ENCODE measurements around the gene TTPAL.
A peak's percentile ranks its signal among the peaks of the same experiment; 100 is the strongest.

TTPAL gene, protein sequence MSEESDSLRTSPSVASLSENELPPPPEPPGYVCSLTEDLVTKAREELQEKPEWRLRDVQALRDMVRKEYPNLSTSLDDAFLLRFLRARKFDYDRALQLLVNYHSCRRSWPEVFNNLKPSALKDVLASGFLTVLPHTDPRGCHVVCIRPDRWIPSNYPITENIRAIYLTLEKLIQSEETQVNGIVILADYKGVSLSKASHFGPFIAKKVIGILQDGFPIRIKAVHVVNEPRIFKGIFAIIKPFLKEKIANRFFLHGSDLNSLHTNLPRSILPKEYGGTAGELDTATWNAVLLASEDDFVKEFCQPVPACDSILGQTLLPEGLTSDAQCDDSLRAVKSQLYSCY

DNA sequence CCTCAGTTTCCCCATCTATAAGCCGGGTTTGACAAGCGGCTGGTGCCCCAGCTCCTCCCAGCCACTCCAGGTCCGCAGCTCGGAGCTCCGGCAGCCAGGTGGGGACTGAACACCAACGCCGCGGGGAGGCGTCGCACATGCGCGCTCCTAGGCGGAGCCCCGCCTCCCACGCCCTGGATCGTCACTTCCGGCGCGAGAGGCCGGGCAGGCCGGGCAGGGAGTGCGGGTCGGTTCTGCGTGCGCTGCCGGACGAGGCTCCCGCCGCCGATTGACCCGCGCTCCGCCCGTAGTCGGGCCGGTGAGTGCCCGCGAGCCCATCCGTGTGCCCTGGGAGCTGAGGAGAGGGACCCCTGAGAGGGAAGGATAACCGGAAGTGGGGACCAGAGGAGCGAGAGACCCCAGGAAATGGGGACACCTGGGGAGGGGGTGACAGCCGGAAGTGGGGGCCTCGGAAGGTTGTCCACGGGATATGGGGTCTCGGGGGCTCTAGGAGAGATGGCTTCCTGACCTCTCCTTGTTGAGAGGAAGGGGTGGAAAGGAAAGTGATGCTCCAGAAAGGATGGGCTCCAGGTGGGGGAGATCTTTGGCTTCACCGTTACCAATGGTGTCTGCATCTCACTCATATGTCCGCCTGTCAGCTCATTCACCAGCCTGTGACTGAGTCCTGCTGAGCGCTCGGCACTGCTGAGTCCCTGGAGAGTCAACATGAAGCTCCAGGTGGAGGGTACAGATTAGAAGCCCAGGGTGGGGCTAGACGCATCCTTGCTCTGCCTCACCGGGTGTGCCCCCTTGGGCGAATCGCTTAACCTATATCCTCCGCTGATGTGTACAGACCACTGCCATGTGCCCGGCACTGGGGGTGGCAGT, at the start of gene TTPAL:
TTPAL (plus strand) TSS at position 181 of the 867 bp plus-strand sequence. CDS start 4,126 bp downstream, outside the sequence.
- peak; percentile 74 for DNase-seq (ENCODE audit: low read depth)

DNA sequence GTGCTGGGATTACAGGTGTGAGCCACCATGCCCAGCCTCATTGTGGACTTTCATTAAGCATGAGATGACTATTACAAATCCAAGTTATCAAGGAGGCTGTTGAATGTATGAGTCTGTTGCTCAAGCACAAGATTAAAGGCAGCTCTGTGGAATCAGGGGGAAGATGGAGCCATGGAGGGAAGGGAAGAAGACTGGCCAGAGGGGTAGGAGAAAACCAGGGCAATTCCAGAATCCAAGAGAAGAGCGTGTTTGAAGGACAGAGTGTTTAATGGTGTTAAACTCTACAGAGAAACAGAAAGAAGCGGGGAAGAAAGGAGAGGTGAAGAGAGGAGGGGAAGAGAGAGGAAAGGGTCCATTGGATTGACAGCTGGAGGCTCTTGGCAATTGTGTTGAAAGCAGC, 49.8 kb upstream of the TTPAL start:
- no peak for DNase-seq (ENCODE audit: low read depth)

DNA sequence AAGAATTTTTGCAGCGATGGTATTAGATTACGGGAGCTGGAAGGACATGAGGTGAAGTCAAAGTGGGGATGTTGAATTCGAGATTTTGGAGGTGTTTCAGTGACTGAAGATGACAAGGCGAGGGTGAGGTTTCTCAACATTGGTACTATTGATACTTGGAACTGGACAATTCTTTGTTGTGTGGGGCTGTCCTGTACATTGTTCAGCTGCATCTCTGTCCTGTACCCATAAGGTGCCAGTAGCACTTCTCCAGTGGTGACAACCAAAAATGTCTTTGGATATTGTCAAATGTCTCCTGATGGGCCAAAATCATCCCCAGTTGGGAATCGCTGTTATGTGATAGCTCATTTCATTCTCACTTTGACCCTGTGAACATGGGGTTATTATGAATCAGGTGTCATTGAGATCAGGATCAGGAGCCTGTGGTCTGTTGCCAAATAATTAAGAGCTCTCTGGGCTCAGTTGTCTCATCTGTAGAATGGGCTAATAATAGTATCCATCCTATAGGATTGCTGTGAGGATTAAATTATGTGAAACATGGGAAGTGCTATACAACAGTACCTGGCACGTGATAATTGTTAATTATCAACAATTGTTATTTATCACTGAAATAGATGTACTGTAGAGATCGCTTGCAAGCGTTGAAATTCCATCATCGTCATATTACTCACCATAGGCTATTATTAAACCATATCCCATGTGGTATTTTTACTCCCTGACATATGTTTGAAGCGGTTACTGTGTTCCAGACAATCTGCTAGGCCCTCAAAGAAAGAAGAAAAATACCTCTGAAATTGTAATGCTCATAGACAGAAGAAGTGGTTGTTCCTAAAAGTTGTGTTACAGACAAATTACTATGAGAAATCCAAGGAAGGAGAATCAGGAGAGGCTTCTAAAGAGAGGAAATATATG, 48.5 kb upstream of the TTPAL start:
- DNase-seq (ENCODE audit: low read depth): no peak

DNA sequence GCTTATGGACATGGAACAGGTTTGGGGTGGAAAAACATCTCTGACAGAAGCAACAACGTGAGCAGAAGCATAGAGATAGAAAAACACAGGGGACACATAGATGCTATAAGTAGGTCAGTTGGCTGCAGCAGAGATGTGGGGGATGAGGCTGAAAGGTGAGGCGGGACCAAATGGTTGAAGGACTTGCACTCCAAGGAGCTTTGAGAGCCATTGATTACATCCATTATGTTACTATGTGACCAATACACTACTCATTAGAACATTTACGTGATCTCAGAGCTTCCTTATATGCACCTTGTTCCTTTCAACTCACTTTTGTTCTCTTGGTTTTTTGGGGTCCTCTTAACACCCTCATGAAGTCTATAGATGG, 47.9 kb upstream of the TTPAL start:
- no peak for DNase-seq (ENCODE audit: low read depth)

DNA sequence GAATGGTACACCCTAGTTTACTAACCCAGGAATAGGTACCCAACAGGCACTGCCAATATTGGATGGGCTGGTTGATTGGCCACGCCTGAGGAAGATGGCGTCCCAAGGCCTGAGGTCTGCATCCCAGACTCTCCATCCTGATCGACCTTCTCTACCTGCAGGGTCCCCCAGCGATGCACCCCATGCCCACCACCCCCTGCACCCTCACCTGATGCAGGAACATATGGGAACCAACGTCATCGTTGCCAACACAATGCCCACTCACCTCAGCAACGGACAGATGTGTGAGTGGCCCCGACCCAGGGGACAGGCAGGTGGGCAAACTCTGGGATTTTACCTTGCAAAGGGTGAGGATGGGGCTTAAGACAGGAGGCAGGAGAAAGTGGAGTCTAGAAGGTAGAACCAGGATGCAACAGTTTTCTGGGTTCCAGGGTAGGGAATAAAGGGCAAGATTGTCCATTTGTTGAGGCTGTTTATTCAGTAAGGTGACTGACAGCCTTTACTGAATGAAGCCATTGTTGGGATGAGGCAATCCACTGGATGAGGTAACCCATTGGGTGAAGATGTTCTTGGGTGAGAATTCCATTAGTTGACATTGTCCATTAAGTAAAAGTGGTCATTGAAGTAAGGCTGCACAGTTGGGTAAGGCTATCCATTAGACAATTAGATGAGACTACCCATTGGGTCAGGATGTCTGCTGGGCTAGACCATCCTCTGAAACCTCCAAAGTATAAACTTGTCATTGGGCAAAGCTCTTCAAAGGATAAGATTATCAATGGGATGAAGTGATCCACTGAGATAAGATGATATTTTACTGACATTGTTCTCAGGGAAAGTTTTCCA, 47.3 kb upstream of the TTPAL start:
- DNase-seq (ENCODE audit: low read depth): no peak

DNA sequence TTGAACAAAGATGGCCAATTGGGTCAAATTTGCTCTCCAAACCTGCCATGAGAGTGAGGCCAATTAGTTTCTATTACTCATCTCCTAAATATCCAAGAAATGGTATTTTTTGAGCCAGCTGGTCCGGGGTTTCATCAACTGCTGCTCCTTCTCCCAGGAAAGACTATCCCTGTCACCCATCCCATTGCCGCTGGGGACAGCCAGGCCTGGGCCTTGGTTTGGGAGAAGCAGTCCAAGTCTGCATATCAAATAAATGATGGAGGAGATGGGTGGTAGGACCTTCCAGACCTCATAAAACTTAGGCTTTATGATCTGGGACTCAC, 46.7 kb upstream of the TTPAL start:
- no peak for DNase-seq (ENCODE audit: low read depth)

DNA sequence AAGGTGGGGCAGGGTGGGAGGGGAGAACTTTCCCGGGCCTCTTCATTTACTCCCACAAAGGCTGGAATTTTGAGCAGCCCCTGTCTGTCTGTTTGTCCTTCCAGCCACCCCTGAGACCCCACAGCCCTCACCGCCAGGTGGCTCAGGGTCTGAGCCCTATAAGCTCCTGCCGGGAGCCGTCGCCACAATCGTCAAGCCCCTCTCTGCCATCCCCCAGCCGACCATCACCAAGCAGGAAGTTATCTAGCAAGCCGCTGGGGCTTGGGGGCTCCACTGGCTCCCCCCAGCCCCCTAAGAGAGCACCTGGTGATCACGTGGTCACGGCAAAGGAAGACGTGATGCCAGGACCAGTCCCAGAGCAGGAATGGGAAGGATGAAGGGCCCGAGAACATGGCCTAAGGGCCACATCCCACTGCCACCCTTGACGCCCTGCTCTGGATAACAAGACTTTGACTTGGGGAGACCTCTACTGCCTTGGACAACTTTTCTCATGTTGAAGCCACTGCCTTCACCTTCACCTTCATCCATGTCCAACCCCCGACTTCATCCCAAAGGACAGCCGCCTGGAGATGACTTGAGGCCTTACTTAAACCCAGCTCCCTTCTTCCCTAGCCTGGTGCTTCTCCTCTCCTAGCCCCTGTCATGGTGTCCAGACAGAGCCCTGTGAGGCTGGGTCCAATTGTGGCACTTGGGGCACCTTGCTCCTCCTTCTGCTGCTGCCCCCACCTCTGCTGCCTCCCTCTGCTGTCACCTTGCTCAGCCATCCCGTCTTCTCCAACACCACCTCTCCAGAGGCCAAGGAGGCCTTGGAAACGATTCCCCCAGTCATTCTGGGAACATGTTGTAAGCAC, 46.0 kb upstream of the TTPAL start:
- no peak for DNase-seq (ENCODE audit: low read depth)

DNA sequence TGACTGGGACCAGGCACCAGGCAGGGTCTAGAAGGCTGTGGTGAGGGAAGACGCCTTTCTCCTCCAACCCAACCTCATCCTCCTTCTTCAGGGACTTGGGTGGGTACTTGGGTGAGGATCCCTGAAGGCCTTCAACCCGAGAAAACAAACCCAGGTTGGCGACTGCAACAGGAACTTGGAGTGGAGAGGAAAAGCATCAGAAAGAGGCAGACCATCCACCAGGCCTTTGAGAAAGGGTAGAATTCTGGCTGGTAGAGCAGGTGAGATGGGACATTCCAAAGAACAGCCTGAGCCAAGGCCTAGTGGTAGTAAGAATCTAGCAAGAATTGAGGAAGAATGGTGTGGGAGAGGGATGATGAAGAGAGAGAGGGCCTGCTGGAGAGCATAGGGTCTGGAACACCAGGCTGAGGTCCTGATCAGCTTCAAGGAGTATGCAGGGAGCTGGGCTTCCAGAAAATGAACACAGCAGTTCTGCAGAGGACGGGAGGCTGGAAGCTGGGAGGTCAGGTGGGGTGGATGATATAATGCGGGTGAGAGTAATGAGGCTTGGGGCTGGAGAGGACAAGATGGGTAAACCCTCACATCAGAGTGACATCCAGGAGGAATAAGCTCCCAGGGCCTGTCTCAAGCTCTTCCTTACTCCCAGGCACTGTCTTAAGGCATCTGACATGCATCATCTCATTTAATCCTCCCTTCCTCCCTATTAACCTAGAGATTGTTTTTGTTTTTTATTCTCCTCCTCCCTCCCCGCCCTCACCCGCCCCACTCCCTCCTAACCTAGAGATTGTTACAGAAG, 45.2 kb upstream of the TTPAL start:
- DNase-seq (ENCODE audit: low read depth): no peak

DNA sequence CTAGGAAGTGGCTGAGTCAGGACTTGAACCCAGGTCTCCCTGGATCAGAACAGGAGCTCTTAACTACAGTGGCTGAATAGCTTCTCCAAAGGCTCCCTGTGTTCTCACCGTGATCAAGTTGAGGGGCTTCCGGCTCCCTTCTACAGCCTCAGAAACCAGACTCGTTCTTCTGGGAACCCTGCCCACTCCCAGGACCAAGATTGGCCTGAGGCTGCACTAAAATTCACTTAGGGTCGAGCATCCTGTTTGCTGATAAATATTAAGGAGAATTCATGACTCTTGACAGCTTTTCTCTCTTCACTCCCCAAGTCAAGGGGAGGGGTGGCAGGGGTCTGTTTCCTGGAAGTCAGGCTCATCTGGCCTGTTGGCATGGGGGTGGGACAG, 44.6 kb upstream of the TTPAL start:
- DNase-seq (ENCODE audit: low read depth): no peak

DNA sequence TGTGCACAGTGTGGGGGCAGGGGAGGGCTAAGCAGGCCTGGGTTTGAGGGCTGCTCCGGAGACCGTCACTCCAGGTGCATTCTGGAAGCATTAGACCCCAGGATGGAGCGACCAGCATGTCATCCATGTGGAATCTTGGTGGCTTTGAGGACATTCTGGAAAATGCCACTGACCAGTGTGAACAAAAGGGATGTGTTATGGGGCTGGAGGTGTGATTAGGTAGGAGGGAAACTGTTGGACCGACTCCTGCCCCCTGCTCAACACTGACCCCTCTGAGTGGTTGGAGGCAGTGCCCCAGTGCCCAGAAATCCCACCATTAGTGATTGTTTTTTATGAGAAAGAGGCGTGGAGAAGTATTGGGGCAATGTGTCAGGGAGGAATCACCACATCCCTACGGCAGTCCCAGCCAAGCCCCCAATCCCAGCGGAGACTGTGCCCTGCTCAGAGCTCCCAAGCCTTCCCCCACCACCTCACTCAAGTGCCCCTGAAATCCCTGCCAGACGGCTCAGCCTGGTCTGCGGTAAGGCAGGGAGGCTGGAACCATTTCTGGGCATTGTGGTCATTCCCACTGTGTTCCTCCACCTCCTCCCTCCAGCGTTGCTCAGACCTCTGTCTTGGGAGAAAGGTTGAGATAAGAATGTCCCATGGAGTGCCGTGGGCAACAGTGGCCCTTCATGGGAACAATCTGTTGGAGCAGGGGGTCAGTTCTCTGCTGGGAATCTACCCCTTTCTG, 44.0 kb upstream of the TTPAL start:
- DNase-seq (ENCODE audit: low read depth): no peak

DNA sequence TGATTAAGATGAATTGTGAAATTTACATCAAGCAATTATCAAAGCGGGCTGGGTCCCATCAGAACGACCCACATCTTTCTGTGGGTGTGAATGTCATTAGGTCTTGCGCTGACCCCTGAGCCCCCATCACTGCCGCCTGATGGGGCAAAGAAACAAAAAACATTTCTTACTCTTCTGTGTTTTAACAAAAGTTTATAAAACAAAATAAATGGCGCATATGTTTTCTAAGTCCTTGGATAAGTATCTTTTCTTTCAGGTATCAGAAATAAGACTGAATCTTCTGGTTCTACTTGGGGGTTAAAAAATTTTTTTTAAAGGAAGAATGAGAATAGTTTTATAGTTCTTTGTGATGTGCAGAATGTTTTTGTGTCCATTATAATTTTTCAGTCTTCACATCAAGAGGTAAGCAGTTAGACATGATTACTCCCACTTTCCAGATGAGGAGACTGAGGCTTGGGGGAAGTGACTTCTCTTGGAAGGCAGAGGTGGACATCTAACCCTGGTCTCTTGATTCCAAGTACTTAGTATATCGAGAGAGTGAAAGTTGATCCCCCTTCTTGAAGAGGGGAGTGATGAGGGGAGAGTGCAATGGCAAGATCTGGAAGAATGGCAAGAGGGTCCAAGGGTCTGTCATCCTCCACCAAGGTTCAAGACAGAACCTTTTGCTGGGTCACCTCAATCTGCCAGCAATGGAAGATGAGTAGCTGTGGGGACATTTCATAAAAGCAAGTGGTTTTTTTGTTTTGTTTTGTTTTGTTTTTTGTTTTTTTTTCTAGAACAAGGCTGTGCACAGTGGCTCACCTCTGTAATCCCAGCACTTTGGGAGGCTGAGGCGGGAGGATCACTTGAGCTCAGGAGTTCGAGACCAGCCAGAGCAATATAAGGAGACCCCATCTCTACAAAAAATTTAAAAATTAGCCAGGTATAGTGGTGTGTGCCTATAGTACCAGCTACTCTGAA, 42.8 kb upstream of the TTPAL start:
- DNase-seq (ENCODE audit: low read depth): no peak

DNA sequence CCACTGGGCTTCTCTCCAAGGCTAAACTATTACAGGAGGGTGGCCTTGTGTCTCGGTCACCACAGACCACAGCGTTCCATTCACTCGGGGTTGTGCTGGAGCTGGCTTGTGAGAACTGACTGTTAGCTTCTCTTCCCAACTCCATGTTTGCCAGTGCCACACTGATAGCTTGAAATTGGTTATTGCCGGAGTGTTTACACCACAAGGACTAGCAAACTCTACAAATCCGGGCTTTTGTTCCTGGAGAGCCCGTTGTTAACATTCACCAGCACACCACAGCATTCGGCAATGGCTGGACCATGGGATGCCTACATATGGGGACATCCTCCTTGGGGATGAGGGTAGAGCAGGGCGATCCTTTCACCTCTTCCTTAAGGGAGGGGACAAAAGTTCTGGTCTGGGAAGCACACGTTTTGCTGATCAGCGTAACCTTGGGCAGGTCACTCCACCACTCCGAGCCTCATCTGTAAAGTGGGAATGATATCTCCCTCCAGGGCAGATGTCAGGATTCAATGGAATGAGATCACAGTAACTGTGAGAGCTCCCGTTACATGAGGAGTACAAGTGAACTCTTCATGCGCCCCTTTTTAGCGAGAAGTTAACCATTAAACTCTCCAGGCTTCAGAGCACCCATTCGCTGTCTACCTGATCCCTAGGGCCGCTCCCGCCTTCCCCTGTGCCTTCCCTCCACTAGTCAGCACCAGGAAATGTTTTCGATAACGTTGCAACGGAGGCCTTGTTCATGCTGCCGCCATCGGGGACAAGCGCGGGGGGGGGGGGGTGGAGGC, 41.7 kb upstream of the TTPAL start:
- no peak for DNase-seq (ENCODE audit: low read depth)

DNA sequence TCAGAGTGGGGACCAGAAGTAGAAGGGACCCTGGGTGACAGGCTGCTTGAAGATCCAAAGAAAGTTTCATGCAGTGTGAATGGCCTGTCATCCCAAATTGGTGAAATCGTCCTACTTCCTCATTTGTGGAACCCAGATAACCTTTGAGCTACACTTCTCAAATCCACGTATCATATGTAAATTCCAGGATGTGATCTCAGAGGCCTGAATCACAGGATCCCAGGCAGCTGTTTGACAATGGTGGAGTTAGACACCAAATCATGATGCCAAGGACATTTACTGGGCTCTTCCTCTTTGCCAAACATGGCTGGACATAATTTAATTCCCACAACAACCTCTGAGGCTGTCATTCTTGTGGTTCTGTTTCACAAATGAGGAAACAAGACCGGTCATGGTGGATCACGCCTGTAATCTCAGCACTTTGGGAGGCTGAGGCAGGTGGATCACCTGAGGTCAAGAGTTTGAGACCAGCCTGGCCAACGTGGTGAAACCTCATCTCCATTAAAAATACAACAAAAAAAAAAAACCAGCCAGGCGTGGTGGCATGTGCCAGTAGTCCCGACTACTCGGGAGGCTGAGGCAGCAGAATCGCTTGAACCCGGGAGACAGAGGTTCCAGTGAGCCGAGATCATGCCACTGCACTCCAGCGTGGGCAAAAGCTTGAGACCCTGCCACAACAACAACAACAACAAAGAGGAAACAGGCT, 39.9 kb upstream of the TTPAL start:
- no peak for DNase-seq (ENCODE audit: low read depth)

DNA sequence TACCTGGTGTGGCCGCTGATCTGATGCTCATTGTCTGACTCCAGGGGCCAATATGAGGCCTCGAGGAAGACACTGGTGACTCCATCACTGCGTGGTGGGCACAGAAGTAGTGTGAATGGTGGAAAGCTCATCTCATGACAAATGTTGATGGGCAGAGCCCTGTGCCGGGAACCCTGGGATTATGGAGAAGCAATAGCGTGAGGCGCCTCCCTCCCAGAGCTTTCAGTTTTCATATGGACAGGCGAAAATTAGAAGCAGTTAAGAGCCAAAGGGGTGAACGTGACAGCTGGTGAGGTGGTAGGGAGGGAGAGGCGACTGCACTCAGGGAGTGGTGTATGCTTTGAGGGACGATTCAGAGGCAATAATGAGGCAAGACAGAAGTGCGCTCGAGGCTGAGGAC, 39.3 kb upstream of the TTPAL start:
- no peak for DNase-seq (ENCODE audit: low read depth)

DNA sequence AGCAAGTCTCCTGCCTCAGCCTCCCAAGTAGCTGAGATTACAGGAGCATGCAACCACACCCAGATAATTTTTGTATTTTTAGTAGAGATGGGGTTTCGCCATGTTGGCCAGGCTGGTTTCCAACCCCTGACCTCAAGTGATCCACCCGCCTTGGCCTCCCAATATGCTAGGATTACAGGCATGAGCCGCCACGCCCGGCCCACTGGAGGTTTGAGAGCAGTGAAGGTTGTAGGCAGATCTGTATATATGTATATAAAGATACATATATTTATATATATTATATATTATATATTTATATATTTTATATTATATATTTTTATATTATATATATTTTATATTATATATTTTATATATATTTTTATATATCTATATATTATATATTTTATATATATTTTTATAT, 38.2 kb upstream of the TTPAL start:
- no peak for DNase-seq (ENCODE audit: low read depth)

DNA sequence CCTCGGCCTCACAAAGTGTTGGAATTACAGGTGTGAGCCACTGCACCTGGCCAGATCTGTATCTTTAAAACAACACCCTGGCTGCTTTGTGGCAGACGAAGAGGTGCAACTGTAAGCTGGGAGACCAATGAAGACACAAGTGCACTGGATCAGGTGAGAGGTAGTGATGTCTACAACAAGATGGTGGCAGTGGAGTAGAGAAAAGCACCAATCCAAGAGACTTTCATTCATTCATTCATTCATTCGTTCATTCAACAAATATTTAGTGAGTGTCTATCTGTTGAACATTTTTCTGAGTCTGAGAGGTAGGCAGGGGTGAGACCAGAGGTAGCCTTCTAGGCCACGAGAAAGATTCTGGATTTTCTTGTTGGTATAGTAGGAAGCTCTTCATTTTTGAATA, 36.9 kb upstream of the TTPAL start:
- DNase-seq (ENCODE audit: low read depth): no peak

DNA sequence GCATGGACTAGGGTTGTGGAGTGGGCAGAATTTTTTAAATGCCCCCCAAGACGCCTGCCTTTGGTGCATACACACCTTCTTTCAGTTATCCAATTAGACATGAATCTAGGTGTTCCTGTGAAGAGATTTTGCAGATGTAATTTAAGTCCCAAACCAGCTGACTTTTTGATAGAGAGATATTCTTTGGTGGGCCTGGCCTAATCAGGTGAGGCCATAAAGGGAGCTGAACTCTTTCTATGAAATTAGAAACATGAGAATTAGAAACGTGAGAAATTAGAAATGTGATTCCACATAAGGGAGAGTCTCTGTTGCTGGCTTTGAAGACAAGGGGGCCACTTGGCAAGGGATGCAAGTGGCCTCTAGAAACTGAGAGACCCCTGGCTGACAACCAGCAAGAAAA, 36.4 kb upstream of the TTPAL start:
- no peak for DNase-seq (ENCODE audit: low read depth)

All from stimulated activated CD8-positive, alpha-beta memory T cell treated with anti-CD3 and anti-CD28 coated beads, Interleukin-15, amount 100 ng/mL, for 1 hour (primary cell).